HG03108 (cell line): ENCODE results near the gene NUP107.

ENCODE experiments used
- ATAC-seq: cut with Tn5 transposase; IDR thresholded peaks from one replicate; pipeline ENCODE4 v1.9.1; 2021; ENCODE audit warnings: moderate library complexity; ENCODE audit not compliant: unreplicated experiment

The NUP107 gene

GRCh38 chr12:68733661-68734071 lies 46.9 kb downstream of the NUP107 start:
- ATAC-seq: no peak

- no peak for ATAC-seq
These were observed 53.1 kb downstream of the NUP107 start for GRCh38 chr12:68739891-68740290.

GRCh38 chr12:68743356-68743755 lies 56.6 kb downstream of the NUP107 start:
- ATAC-seq: no peak

GRCh38 chr12:68745376-68745903 lies 58.7 kb downstream of the NUP107 start:
- no peak for ATAC-seq

GRCh38 chr12:68745904-68746571 lies 59.3 kb downstream of the NUP107 start, which contains the start of gene SLC35E3:
Gene SLC35E3 (plus strand): TSS chr12:68746176. CDS start chr12:68746378, 202 bp downstream.
- ATAC-seq: peak; percentile 98

- peak; percentile 21 for ATAC-seq
These were observed 59.9 kb downstream of the NUP107 start for GRCh38 chr12:68746572-68747180.

GRCh38 chr12:68749443-68749842 lies 62.7 kb downstream of the NUP107 start:
- no peak for ATAC-seq

- no peak for ATAC-seq
These were observed 63.1 kb downstream of the NUP107 start for GRCh38 chr12:68749861-68750260.

- ATAC-seq: no peak
These were observed 63.7 kb downstream of the NUP107 start for GRCh38 chr12:68750506-68750905.

- no peak for ATAC-seq
These were observed 68.9 kb downstream of the NUP107 start for GRCh38 chr12:68755536-68756243.

- no peak for ATAC-seq
These were observed 73.1 kb downstream of the NUP107 start for GRCh38 chr12:68759852-68760251.

- ATAC-seq: no peak
These were observed 74.1 kb downstream of the NUP107 start for GRCh38 chr12:68760806-68761441.

- no peak for ATAC-seq
These were observed 74.6 kb downstream of the NUP107 start for GRCh38 chr12:68761442-68761812.

- no peak for ATAC-seq
These were observed 75.3 kb downstream of the NUP107 start for GRCh38 chr12:68761901-68762630.

- no peak for ATAC-seq
These were observed 75.9 kb downstream of the NUP107 start for GRCh38 chr12:68762691-68763090.

- ATAC-seq: no peak
These were observed 78.9 kb downstream of the NUP107 start for GRCh38 chr12:68765696-68766095.

GRCh38 chr12:68766646-68767045 lies 79.9 kb downstream of the NUP107 start:
- ATAC-seq: no peak

GRCh38 chr12:68767191-68767590 lies 80.4 kb downstream of the NUP107 start:
- ATAC-seq: no peak

- no peak for ATAC-seq
These were observed 81.7 kb downstream of the NUP107 start for GRCh38 chr12:68768431-68768939.

- ATAC-seq: no peak
These were observed 83.2 kb downstream of the NUP107 start for GRCh38 chr12:68769941-68770340.
